K562 (cell line): Measurements from ENCODE around the gene CTAGE1. TPM values are rescaled to one million over a fixed set of nuclear protein-coding genes. Genes with fewer than 3 reads are reported as not detected.

Experiments used
- ATAC-seq: fragments of 200-7000 bp; cut with Tn5 transposase; 3 replicates; pipeline ENCODE4 v1.9.1; 2020; ENCODE audit warnings: moderate library complexity
- BruUV-seq: library from RNA; stranded (reverse); fragments of 400-500 nt; replicated peaks from 2 replicates; lab custom pipeline; 2021; lab: Mats Ljungman, UMichigan
- CTCF ChIA-PET: fragments of 300-600 bp; formaldehyde crosslinking; extraction: SDS; loops from one replicate; lab custom pipeline; 2021; ENCODE audit warnings: low intra/inter-chr PET ratio; lab: Yijun Ruan, JAX
- POLR2A ChIA-PET: fragments of 300-600, 350-650 bp; sonication (Branson Sonifier 250); formaldehyde crosslinking; extraction: SDS; loops from one replicate; lab custom pipeline; 2021; ENCODE audit warnings: antibody characterized with exemption, inconsistent platforms; lab: Yijun Ruan, JAX
- DNase-seq, 4 experiments: peaks; one replicate each; pipeline versions ENCODE4 v3.0.0 to v3.0.0-alpha.2; 2011 to 2018; ENCODE audit warnings: low spot score in 3 of 4, mixed read lengths in 3 of 4; ENCODE audit errors: extremely low read depth in 1 of 4
- FAIRE-seq: peaks from 2 replicates; lab custom pipeline; 2011; peaks lifted over from hg19 to GRCh38; lab: Jason Lieb, UNC
- H2AFZ ChIP-seq: 2 replicates; pipeline ENCODE4 v1.6.0; 2011; ENCODE audit warnings: low read depth, low read length, control low read depth, inconsistent platforms
- H3K27ac ChIP-seq: fragments of 200-600 bp; 3 replicates; pipeline ENCODE4 v1.8.0; 2011; ENCODE audit warnings: low read depth, mild to moderate bottlenecking, control low read depth, inconsistent platforms, low read length, moderate library complexity, mixed read lengths; ENCODE audit errors: extremely low read depth
- H3K27me3 ChIP-seq, 2 experiments: fragments of 300-600 bp in 1 of 2; 2 replicates in 1 of 2; 3 replicates in 1 of 2; pipeline versions ENCODE4 v1.6.0 to v1.8.0; 2011; ENCODE audit warnings: inconsistent platforms in 2 of 2, low read length in 2 of 2, mild to moderate bottlenecking in 1 of 2, mixed read lengths in 1 of 2, moderate library complexity in 1 of 2; ENCODE audit not compliant: control insufficient read depth in 2 of 2, insufficient read depth in 2 of 2
- H3K36me3 ChIP-seq: fragments of 300-600 bp; 3 replicates; pipeline ENCODE4 v1.8.0; 2011; ENCODE audit warnings: mild to moderate bottlenecking, low read length, inconsistent platforms; ENCODE audit not compliant: control insufficient read depth, insufficient read depth
- H3K4me1 ChIP-seq, 2 experiments: fragments of 200-600 bp in 1 of 2; replicated peaks in 1 of 2; 2 replicates in 1 of 2; 3 replicates in 1 of 2; pipeline versions ENCODE4 v1.5.1 to v1.8.0; 2011; ENCODE audit warnings: inconsistent platforms in 2 of 2, low read length in 2 of 2, mild to moderate bottlenecking in 1 of 2, mixed read lengths in 1 of 2, moderate library complexity in 1 of 2; ENCODE audit not compliant: control insufficient read depth in 2 of 2, insufficient read depth in 2 of 2
- H3K4me2 ChIP-seq: 2 replicates; pipeline ENCODE4 v1.6.1; 2011; ENCODE audit warnings: low read length, control low read depth, inconsistent platforms, mixed read lengths; ENCODE audit not compliant: insufficient read depth
- H3K4me3 ChIP-seq: fragments of 200-600 bp; sonication (generic), shearing (Covaris generic); 2 replicates; pipeline ENCODE4 v1.5.1; 2016; ENCODE audit warnings: control low read depth, inconsistent platforms
- H3K79me2 ChIP-seq: fragments of 200-600 bp; 3 replicates; pipeline ENCODE4 v1.8.0; 2011; ENCODE audit warnings: low read length, inconsistent platforms; ENCODE audit not compliant: control insufficient read depth, insufficient read depth
- H3K9ac ChIP-seq, 2 experiments: 2 replicates each; pipeline versions ENCODE4 v1.6.0 to v1.6.1; 2011; ENCODE audit warnings: low read depth in 2 of 2, low read length in 2 of 2, control low read depth in 1 of 2, inconsistent platforms in 1 of 2, mild to moderate bottlenecking in 1 of 2, mixed read lengths in 1 of 2; ENCODE audit not compliant: insufficient read depth in 1 of 2
- H3K9me1 ChIP-seq: one replicate; pipeline ENCODE4 v1.6.0; 2011; ENCODE audit warnings: inconsistent platforms, mild to moderate bottlenecking, low read length, moderate library complexity; ENCODE audit not compliant: control insufficient read depth, insufficient read depth
- H3K9me3 ChIP-seq: replicated peaks from 2 replicates; pipeline ENCODE4 v1.5.1; 2011; ENCODE audit warnings: low read depth, low read length, inconsistent platforms; ENCODE audit not compliant: control insufficient read depth, insufficient read depth
- H4K20me1 ChIP-seq: replicated peaks from 2 replicates; pipeline ENCODE4 v1.6.1; 2011; ENCODE audit warnings: low read length, inconsistent platforms, mixed read lengths; ENCODE audit not compliant: control insufficient read depth, insufficient read depth
- CEBPB ChIP-seq: fragments of 450-650 bp; IDR thresholded peaks from 2 replicates; pipeline ENCODE4 v1.6.1; 2016; ENCODE audit warnings: missing genetic modification characterization, missing compliant biosample characterization
- CEBPG ChIP-seq, 3 experiments: fragments of 200-800 bp in 1 of 3; sonication (Bioruptor generic) in 1 of 3; sonication (generic) in 1 of 3; formaldehyde crosslinking in 1 of 3; IDR thresholded peaks in 2 of 3; conservative IDR thresholded peaks in 1 of 3; 2 replicates each; pipeline versions ENCODE4 v1.6.1 to v1.8.0; 2016 to 2022; ENCODE audit warnings: missing compliant biosample characterization in 2 of 3, missing genetic modification characterization in 2 of 3, mild to moderate bottlenecking in 1 of 3, missing genetic modification reagents in 1 of 3
- CREB3L1 ChIP-seq: fragments of 450-650 bp; IDR thresholded peaks from 2 replicates; pipeline ENCODE4 v1.6.1; 2014; ENCODE audit warnings: low read depth, mild to moderate bottlenecking, moderate library complexity, borderline replicate concordance
- FOXJ2 ChIP-seq: fragments of 200-800 bp; sonication (Bioruptor generic); IDR thresholded peaks from 2 replicates; pipeline ENCODE4 v1.6.1; 2016; ENCODE audit warnings: missing genetic modification characterization, missing compliant biosample characterization
- RFX7 ChIP-seq: fragments of 250-450 bp; sonication (Bioruptor Pico); IDR thresholded peaks from 2 replicates; pipeline ENCODE4 v1.5.1; 2021; ENCODE audit warnings: mild to moderate bottlenecking
- ZBTB33 ChIP-seq: sonication (generic); formaldehyde crosslinking; IDR thresholded peaks from 2 replicates; pipeline ENCODE4 v1.8.1; 2023; ENCODE audit warnings: mild to moderate bottlenecking, missing genetic modification reagents
- ZNF197 ChIP-seq: fragments of 200-800 bp; sonication (Bioruptor generic); IDR thresholded peaks from 2 replicates; pipeline ENCODE4 v1.6.1; 2016; ENCODE audit warnings: low read depth, missing genetic modification characterization, missing compliant biosample characterization
- ZSCAN32 ChIP-seq: fragments of 450-650 bp; formaldehyde crosslinking; IDR thresholded peaks from 2 replicates; pipeline ENCODE4 v1.4.0; 2020; ENCODE audit warnings: mild to moderate bottlenecking, moderate library complexity
- WGBS: fragments of 100-300 bp; shearing (Covaris generic); methylation state at CpG from one replicate; pipeline ENCODE4 v1.1.6; 2016; ENCODE audit warnings: low coverage, mixed read lengths; ENCODE audit not compliant: insufficient coverage; ENCODE audit errors: missing lambda C conversion rate; 5-methylcytosine and 5-hydroxymethylcytosine counted together
- in situ Hi-C: fragments of 300-500 bp; cut with MboI; formaldehyde crosslinking; loops from 4 replicates; pipeline ENCODE4 v1.15.0; 2018; ENCODE audit warnings: inconsistent platforms, mixed read lengths
- intact Hi-C: fragments of 100-400 bp; cut with micrococcal nuclease; formaldehyde crosslinking; loops from 2 replicates; pipeline ENCODE4 v1.14.2; 2022
- polyA plus RNA-seq, 8 experiments: library from polyadenylated mRNA; depleted of rRNA in 4 of 8; stranded (reverse) in 5 of 8; unstranded in 3 of 8; fragments of >200 nt; fragmentation: Nextera tagmentation in 2 of 8; fragmentation: Illumina TruSeq in 1 of 8; extraction: Ambion mirVana in 2 of 8; extraction: Trizol in 1 of 8; gene quantifications; 2 replicates each; pipeline versions ENCODE4 v1.2.1 to v1.2.3, GENCODE V29; 2011 to 2014; ENCODE audit warnings: inconsistent platforms in 1 of 8, missing spikeins in 1 of 8
- total RNA-seq, 7 experiments: library from RNA; depleted of rRNA in 6 of 7; stranded (reverse); fragments of >200 nt in 6 of 7; fragmentation: Illumina TruSeq in 2 of 7; extraction: Trizol in 2 of 7; gene quantifications; 2 replicates each; pipeline versions ENCODE4 v1.2.1 to v1.2.3, GENCODE V29; 2011 to 2021; ENCODE audit warnings: low replicate concordance in 1 of 7
- TF ChIP-seq, protein P1 (sequence below): fragments of 250-450 bp; sonication (Bioruptor Pico); IDR thresholded peaks from 2 replicates; pipeline ENCODE4 v1.4.0; 2020

Gene CTAGE1
- total and polyA plus RNA-seq, 9 of the 15 experiments (the other 6 are each of a cell fraction or from before 2014, with no cell fraction given), result not detected

DNA sequence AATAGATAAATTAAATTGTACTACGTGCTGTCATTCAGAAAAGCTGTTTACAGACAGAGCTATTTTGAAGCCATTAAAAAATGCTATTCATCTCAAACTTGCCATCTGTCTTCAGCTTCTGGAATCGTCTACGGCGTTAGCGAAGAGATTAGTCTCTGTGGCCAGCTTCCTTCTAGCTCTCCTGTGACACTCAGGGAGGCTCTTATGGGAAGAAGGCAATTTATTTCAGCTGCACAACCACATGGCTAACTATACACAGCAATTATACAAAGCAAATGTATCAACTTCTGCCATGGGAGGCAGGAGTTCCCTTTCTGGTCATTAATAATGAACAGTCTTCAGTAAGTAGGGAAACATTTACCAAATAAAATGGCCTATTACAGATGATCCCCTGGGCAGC, 6.3 kb downstream of the CTAGE1 start (continued):
- no peak for TF ChIP-seq ZNF197
- TF ChIP-seq FOXJ2 (tag), result no peak
- no peak for TF ChIP-seq RFX7 (CRISPR knock-in tag)
- no peak for TF ChIP-seq CREB3L1

- no peak for FAIRE-seq
- Histone ChIP-seq H4K20me1 (no peaks in the 10 kb centered on the region), H2AFZ (no peak overlapping the region), H3K4me1 (no peaks in the 10 kb centered on the region), H3K4me3 (no peak overlapping the region), H3K9me1 (no peaks in the 10 kb centered on the region), H3K4me2 (no peak overlapping the region), H3K9ac (no peak overlapping the region), H3K9me3 (no peaks in the 10 kb centered on the region), H3K36me3 (no peaks in the 10 kb centered on the region), H3K27me3 (peaks cover 6 to 17% of the 10 kb centered on the region in 2 experiments; a peak in 3 of 5 replicates), H3K27ac (no peak overlapping the region), H3K79me2 (no peaks in the 10 kb centered on the region)
- in situ Hi-C loops (no loop called here), intact Hi-C loops (loop anchor here (10.0 kb wide), 1 partner anchor 145 kb away; no protein-coding TSS in a partner anchor)
- no TSS peak for BruUV-seq
- ChIA-PET POLR2A (interaction anchor here (1.0 kb wide), 1 partner anchor 72 kb away, joined by 3 read pairs; no protein-coding TSS in a partner anchor), CTCF (no interaction called here)
- no peak for DNase-seq
- ATAC-seq, result no peak
- WGBS, result 0% methylated on average over 3 of the region's 3 CpGs
- TF ChIP-seq CEBPB (tag) (0 out of 2 replicates have a peak, but pooled peaks have one; percentile 7), ZBTB33 (no peak), ZSCAN32 (CRISPR knock-in tag) (0 out of 2 replicates have a peak, but pooled peaks have one; percentile 42), CEBPG (CRISPR knock-in tag; IDR thresholded peaks at IDR 0.05) (no peak), CEBPG (tag; conservative IDR thresholded peaks at IDR 0.05 in 1 of 2, IDR thresholded peaks at IDR 0.05 in 1 of 2) (peak; percentile 77 to 86)
- TF ChIP-seq, protein P1, sequence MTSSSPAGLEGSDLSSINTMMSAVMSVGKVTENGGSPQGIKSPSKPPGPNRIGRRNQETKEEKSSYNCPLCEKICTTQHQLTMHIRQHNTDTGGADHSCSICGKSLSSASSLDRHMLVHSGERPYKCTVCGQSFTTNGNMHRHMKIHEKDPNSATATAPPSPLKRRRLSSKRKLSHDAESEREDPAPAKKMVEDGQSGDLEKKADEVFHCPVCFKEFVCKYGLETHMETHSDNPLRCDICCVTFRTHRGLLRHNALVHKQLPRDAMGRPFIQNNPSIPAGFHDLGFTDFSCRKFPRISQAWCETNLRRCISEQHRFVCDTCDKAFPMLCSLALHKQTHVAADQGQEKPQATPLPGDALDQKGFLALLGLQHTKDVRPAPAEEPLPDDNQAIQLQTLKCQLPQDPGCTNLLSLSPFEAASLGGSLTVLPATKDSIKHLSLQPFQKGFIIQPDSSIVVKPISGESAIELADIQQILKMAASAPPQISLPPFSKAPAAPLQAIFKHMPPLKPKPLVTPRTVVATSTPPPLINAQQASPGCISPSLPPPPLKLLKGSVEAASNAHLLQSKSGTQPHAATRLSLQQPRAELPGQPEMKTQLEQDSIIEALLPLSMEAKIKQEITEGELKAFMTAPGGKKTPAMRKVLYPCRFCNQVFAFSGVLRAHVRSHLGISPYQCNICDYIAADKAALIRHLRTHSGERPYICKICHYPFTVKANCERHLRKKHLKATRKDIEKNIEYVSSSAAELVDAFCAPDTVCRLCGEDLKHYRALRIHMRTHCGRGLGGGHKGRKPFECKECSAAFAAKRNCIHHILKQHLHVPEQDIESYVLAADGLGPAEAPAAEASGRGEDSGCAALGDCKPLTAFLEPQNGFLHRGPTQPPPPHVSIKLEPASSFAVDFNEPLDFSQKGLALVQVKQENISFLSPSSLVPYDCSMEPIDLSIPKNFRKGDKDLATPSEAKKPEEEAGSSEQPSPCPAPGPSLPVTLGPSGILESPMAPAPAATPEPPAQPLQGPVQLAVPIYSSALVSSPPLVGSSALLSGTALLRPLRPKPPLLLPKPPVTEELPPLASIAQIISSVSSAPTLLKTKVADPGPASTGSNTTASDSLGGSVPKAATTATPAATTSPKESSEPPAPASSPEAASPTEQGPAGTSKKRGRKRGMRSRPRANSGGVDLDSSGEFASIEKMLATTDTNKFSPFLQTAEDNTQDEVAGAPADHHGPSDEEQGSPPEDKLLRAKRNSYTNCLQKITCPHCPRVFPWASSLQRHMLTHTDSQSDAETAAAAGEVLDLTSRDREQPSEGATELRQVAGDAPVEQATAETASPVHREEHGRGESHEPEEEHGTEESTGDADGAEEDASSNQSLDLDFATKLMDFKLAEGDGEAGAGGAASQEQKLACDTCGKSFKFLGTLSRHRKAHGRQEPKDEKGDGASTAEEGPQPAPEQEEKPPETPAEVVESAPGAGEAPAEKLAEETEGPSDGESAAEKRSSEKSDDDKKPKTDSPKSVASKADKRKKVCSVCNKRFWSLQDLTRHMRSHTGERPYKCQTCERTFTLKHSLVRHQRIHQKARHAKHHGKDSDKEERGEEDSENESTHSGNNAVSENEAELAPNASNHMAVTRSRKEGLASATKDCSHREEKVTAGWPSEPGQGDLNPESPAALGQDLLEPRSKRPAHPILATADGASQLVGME (CRISPR knock-in tag), result no peak
These were observed 7.6 kb downstream of the CTAGE1 start for GRCh38 chr18:22410126-22410525.
